GM23248 (cell line): Measurements from ENCODE around the gene RGN.

ENCODE experiments used
- EZH2 ChIP-seq: fragments of 200-600 bp; sonication (generic); IDR thresholded peaks from 2 replicates; pipeline ENCODE4 v1.6.1; 2018; ENCODE audit warnings: antibody characterized with exemption, mild to moderate bottlenecking; ENCODE audit not compliant: insufficient read depth, poor library complexity, severe bottlenecking
- EZH2phosphoT487 ChIP-seq: fragments of 200-600 bp; sonication (generic); IDR thresholded peaks from 2 replicates; pipeline ENCODE4 v1.6.1; 2018; ENCODE audit warnings: antibody characterized with exemption, moderate library complexity, mild to moderate bottlenecking, low read depth; ENCODE audit not compliant: insufficient read depth

DNA sequence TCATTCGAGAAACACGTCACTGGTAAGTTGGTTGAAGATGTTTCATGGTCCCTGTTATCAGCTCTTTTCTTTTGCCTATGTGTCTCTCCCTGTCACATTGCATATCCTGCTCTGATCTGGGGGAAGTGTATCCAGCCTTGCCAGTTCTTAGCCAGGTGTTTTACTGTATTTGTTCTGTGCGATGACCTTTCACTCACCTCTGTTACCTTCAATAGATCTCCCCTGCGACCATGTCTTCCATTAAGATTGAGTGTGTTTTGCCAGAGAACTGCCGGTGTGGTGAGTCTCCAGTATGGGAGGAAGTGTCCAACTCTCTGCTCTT lies 2.6 kb downstream of the RGN start:
- no peak for TF ChIP-seq EZH2phosphoT487
- no peak for TF ChIP-seq EZH2
